ENCODE results near the gene ABHD2.
"Not testable (repeated sequence)": the region's sequence is repeated elsewhere in the genome, so short reads cannot be mapped to it uniquely, and the experiment has no call there.

GRCh38 chr15:89049016-89049666, 39.1 kb upstream of the ABHD2 start:
- not testable (repeated sequence) for TF ChIP-seq CTCF (IDR thresholded peaks at IDR 0.05 in 4 of 5, conservative IDR thresholded peaks at IDR 0.05 in 1 of 5); POLR2A (IDR thresholded peaks at IDR 0.05)

All from gastrocnemius medialis (tissue), 4 donors.